Trophoblast cell (in vitro differentiated cells and primary cell): ENCODE measurements around the gene CGB1.
"Not testable (repeated sequence)": the region's sequence is repeated elsewhere in the genome, so short reads cannot be mapped to it uniquely, and the experiment has no call there.

ENCODE experiments used
- DNase-seq, 2 donors: peaks; one replicate each; pipeline ENCODE4 v3.0.0-alpha.2; 2016
- H2AFZ ChIP-seq: 2 replicates; pipeline ENCODE4 v1.6.1; 2013; ENCODE audit warnings: low read length, moderate library complexity, mild to moderate bottlenecking; ENCODE audit not compliant: insufficient read depth, poor library complexity
- H2AK5ac ChIP-seq: 2 replicates; pipeline ENCODE4 v1.6.1; 2013; ENCODE audit warnings: mild to moderate bottlenecking, low read length
- H2BK120ac ChIP-seq: 2 replicates; pipeline ENCODE4 v1.6.1; 2013; ENCODE audit warnings: low read length, mild to moderate bottlenecking, moderate library complexity; ENCODE audit not compliant: insufficient read depth, poor library complexity
- H2BK12ac ChIP-seq: 2 replicates; pipeline ENCODE4 v1.6.1; 2013; ENCODE audit warnings: mild to moderate bottlenecking, low read length, moderate library complexity
- H2BK5ac ChIP-seq: 2 replicates; pipeline ENCODE4 v1.6.1; 2013; ENCODE audit warnings: low read length, low read depth, moderate library complexity, mild to moderate bottlenecking; ENCODE audit not compliant: poor library complexity
- H3K14ac ChIP-seq: 2 replicates; pipeline ENCODE4 v1.6.1; 2013; ENCODE audit warnings: mild to moderate bottlenecking, low read length
- H3K18ac ChIP-seq: 2 replicates; pipeline ENCODE4 v1.6.1; 2013; ENCODE audit warnings: mild to moderate bottlenecking, low read length
- H3K23ac ChIP-seq: 2 replicates; pipeline ENCODE4 v1.6.1; 2013; ENCODE audit warnings: low read length
- H3K27ac ChIP-seq: 2 replicates; pipeline ENCODE4 v1.5.1; 2013; ENCODE audit warnings: low read depth, mild to moderate bottlenecking, inconsistent platforms, low read length, moderate library complexity
- H3K27me3 ChIP-seq: 2 replicates; pipeline ENCODE4 v1.6.1; 2013; ENCODE audit warnings: inconsistent platforms, mild to moderate bottlenecking, low read length, moderate library complexity; ENCODE audit not compliant: insufficient read depth
- H3K36me3 ChIP-seq, 2 experiments: 1 replicate in 1 of 2; 2 replicates in 1 of 2; pipeline ENCODE4 v1.6.1; 2013; ENCODE audit warnings: low read length in 2 of 2, mild to moderate bottlenecking in 2 of 2, moderate library complexity in 1 of 2; ENCODE audit not compliant: insufficient read depth in 2 of 2, control insufficient read depth in 1 of 2
- H3K4ac ChIP-seq: 2 replicates; pipeline ENCODE4 v1.6.1; 2013; ENCODE audit warnings: low read depth, mild to moderate bottlenecking, low read length, moderate library complexity
- H3K4me1 ChIP-seq, 2 experiments: 1 replicate in 1 of 2; 2 replicates in 1 of 2; pipeline ENCODE4 v1.6.1; 2013; ENCODE audit warnings: low read length in 2 of 2, mild to moderate bottlenecking in 2 of 2, moderate library complexity in 1 of 2; ENCODE audit not compliant: insufficient read depth in 2 of 2, control insufficient read depth in 1 of 2
- H3K4me2 ChIP-seq: 2 replicates; pipeline ENCODE4 v1.6.1; 2013; ENCODE audit warnings: inconsistent platforms, mild to moderate bottlenecking, low read length, moderate library complexity
- H3K4me3 ChIP-seq: 2 replicates; pipeline ENCODE4 v1.5.1; 2013; ENCODE audit warnings: mild to moderate bottlenecking, low read depth, low read length, inconsistent platforms
- H3K79me1 ChIP-seq: one replicate; pipeline ENCODE4 v1.6.1; 2013; ENCODE audit warnings: low read length
- H3K79me2 ChIP-seq: 2 replicates; pipeline ENCODE4 v1.6.1; 2013; ENCODE audit warnings: low read length, mild to moderate bottlenecking; ENCODE audit not compliant: control insufficient read depth, insufficient read depth, poor library complexity
- H3K9ac ChIP-seq: 2 replicates; pipeline ENCODE4 v1.6.1; 2013; ENCODE audit warnings: mild to moderate bottlenecking, low read length
- H3K9me3 ChIP-seq: 2 replicates; pipeline ENCODE4 v1.6.1; 2013; ENCODE audit warnings: low read depth, mild to moderate bottlenecking, control low read depth, inconsistent platforms, low read length; ENCODE audit not compliant: insufficient read depth
- H4K12ac ChIP-seq: 2 replicates; pipeline ENCODE4 v1.6.1; 2013; ENCODE audit warnings: low read depth, mild to moderate bottlenecking, low read length, moderate library complexity
- H4K8ac ChIP-seq: 2 replicates; pipeline ENCODE4 v1.6.1; 2013; ENCODE audit warnings: low read depth, mild to moderate bottlenecking, low read length, moderate library complexity
- H4K91ac ChIP-seq: one replicate; pipeline ENCODE4 v1.6.1; 2013; ENCODE audit warnings: low read depth, mild to moderate bottlenecking, low read length, moderate library complexity
- WGBS: extraction: QIAGEN DNeasy Blood & Tissue Kit; methylation state at CpG from one replicate; pipeline ENCODE4 v1.1.7; 2013; ENCODE audit warnings: missing lambda C conversion rate; ENCODE audit not compliant: insufficient read length, insufficient coverage; ENCODE audit errors: extremely low coverage; 5-methylcytosine and 5-hydroxymethylcytosine counted together

Gene CGB1

DNA sequence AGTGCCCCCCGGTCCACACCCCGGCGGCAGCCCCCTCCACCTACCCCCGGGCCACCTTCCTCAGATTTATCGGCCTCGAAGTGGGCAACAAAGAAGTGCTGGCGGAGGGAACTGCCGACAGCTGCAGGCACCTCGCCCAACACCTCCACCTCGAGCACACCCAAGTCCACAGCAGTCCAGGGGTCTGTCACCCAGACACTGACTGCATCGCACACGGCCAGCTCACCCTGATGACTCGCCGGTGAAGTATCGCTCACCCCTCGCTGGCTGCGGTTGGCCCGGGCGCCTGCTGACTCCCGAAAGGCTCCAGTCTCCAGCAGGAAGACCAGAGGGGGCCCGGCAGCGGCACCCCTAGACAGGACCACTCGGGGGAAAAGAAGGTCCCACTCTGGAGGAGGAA, 11.1 kb downstream of the CGB1 start:
- not testable (repeated sequence) for H3K27me3 ChIP-seq, H3K23ac ChIP-seq, H3K36me3 ChIP-seq, H2AK5ac ChIP-seq, H3K79me1 ChIP-seq, H3K79me2 ChIP-seq, H3K4me1 ChIP-seq, H3K27ac ChIP-seq, H3K4ac ChIP-seq, H2BK5ac ChIP-seq, H3K9ac ChIP-seq, H3K18ac ChIP-seq, H4K91ac ChIP-seq, DNase-seq, H3K9me3 ChIP-seq, H2BK12ac ChIP-seq, H3K4me3 ChIP-seq, H3K14ac ChIP-seq, H3K4me2 ChIP-seq, H4K12ac ChIP-seq, H2BK120ac ChIP-seq, H2AFZ ChIP-seq, H4K8ac ChIP-seq
- WGBS: no CpG with 5 or more reads among the region's 23 CpGs

- not testable (repeated sequence) for H3K4me2 ChIP-seq, H2BK120ac ChIP-seq, H3K18ac ChIP-seq, H3K4me1 ChIP-seq, H3K9ac ChIP-seq, H3K79me2 ChIP-seq, H3K27ac ChIP-seq, H2AK5ac ChIP-seq, H4K91ac ChIP-seq, H2BK5ac ChIP-seq, H3K9me3 ChIP-seq, H2AFZ ChIP-seq, H3K4ac ChIP-seq, H3K79me1 ChIP-seq, H4K12ac ChIP-seq, DNase-seq, H3K4me3 ChIP-seq, H3K27me3 ChIP-seq, H3K23ac ChIP-seq, H2BK12ac ChIP-seq, H3K14ac ChIP-seq, H3K36me3 ChIP-seq, H4K8ac ChIP-seq
- WGBS: no CpG with 5 or more reads among the region's 6 CpGs
Measured at GRCh38 chr19:49025088-49025487, 11.6 kb downstream of the CGB1 start.

DNA sequence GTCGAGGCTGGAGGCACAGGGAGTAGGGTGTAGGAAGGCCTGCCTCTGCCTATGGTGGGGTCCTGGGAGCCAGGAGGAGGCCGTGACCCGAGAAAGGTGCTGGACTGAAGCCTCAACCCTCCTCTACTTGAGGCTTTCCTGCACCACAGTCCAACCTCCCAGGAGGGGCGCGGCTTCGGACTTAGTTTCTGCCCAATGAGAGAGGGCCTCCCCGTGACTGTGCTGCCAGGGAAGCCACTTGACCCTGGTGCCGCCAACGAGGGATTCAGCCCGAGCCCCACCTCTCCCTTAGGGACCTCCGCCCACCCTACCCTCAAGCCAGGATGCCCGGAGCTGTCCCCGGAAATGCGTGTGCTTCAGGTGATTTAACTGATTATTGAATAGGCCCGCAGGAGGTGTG, 12.5 kb downstream of the CGB1 start, which contains the start of gene CGB3:
CGB3 (minus strand) TSS at position 101 of the 400 bp plus-strand sequence. CDS start 362 bp downstream, outside the sequence.
- not testable (repeated sequence) for H4K8ac ChIP-seq, H3K4me1 ChIP-seq, H4K12ac ChIP-seq, H3K4ac ChIP-seq, H2AK5ac ChIP-seq, H3K4me3 ChIP-seq, H3K27ac ChIP-seq, H4K91ac ChIP-seq, H3K4me2 ChIP-seq, DNase-seq, H2BK5ac ChIP-seq, H2BK120ac ChIP-seq, H3K14ac ChIP-seq, H3K18ac ChIP-seq, H3K79me1 ChIP-seq, H3K79me2 ChIP-seq, H3K9ac ChIP-seq, H3K23ac ChIP-seq, H2AFZ ChIP-seq, H3K27me3 ChIP-seq, H3K9me3 ChIP-seq, H2BK12ac ChIP-seq, H3K36me3 ChIP-seq
- WGBS: no CpG with 5 or more reads among the region's 15 CpGs

GRCh38 chr19:49022116-49022515, 14.6 kb downstream of the CGB1 start:
- Histone ChIP-seq H3K4me1 (peaks cover 5 to 11% of the 10 kb centered on the region in 2 experiments), H4K91ac (no peak overlapping the region), H3K18ac (no peak overlapping the region), H3K79me2 (no peaks in the 10 kb centered on the region), H3K4ac (no peak overlapping the region), H2BK5ac (no peak overlapping the region), H3K4me3 (no peak overlapping the region), H3K4me2 (no peak overlapping the region), H3K36me3 (no peaks in the 10 kb centered on the region), H4K8ac (no peak overlapping the region), H3K23ac (no peak overlapping the region), H2AFZ (no peak overlapping the region), H2BK12ac (no peak overlapping the region), H4K12ac (no peak overlapping the region), H2BK120ac (no peak overlapping the region), H3K79me1 (peaks cover 2% of the 10 kb centered on the region), H3K9me3 (peaks cover 1% of the 10 kb centered on the region), H3K27ac (no peak overlapping the region), H3K27me3 (peaks cover 7% of the 10 kb centered on the region), H3K14ac (no peak overlapping the region), H2AK5ac (no peak overlapping the region), H3K9ac (no peak overlapping the region)
- no peak for DNase-seq
- WGBS: no CpG with 5 or more reads among the region's 9 CpGs
